NCI-H2029 treated with DMSO at 0.1 percent for 48 hours (cell line): ENCODE results near the gene TOMM20.

ENCODE experiments used
- DNase-seq: peaks from one replicate; lab custom pipeline; 2025; lab: John Stamatoyannopoulos, UW

The TOMM20 gene

DNA sequence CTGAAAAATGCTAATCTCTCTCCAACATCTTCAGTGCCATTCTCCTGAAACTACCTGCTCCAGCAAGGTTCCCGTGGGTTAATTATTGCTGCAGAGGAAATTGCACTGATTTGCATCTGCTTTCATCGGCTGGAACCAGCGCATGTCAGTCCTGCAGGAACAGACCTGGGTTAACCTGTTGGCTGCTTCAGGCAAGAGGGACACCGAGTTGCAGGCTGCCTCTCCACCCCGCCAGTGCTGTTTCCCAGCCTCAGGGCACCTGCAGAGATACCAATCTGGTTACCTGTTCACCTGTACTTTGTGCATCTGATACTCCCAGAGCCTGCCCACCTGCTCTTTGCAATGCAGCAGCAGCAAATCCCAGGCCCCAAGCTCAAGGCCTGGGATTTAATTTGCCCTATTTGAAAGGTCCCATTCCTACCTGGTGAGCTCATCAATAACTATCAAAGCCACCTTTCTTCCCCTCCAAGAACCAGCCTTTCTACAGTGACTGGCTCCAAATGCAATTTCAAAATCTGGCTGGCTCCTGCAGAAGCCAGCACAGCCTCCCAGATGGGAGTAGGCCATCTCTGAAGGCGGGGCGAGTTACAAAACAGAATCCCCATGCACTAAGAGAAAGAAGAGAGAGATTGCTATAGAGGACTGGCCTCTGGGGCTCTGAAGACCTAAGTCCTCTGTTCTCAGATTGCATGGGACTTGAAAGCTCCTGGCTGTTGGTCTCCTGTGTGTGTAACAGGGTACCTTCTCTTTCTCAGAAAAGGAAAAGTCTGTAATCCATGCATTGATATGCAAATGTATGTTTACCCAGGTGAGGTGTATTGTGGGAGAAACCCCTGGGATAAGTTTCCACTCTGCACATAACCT lies 67.8 kb downstream of the TOMM20 start:
- DNase-seq, result no peak
